NCI-H187 treated with DMSO at 0.1 percent for 48 hours (cell line): ENCODE results near the gene TOX3.

Experiments
- DNase-seq: peaks from one replicate; lab custom pipeline; 2025; lab: John Stamatoyannopoulos, UW

The TOX3 gene

GRCh38 chr16:52492789-52493357 is 54.1 kb downstream of the TOX3 start:
- DNase-seq, result no peak

- DNase-seq, result no peak
Measured at GRCh38 chr16:52491216-52491615, 55.7 kb downstream of the TOX3 start.

- DNase-seq, result no peak
Measured at GRCh38 chr16:52489894-52490293, 57.0 kb downstream of the TOX3 start.

GRCh38 chr16:52488837-52489289 is 58.1 kb downstream of the TOX3 start:
- DNase-seq, result no peak

- DNase-seq, result no peak
Measured at GRCh38 chr16:52487849-52488457, 59.0 kb downstream of the TOX3 start.

GRCh38 chr16:52480237-52480636 is 66.7 kb downstream of the TOX3 start:
- DNase-seq, result no peak

- no peak for DNase-seq
Measured at GRCh38 chr16:52476111-52476510, 70.8 kb downstream of the TOX3 start.

- no peak for DNase-seq
Measured at GRCh38 chr16:52474679-52475078, 72.3 kb downstream of the TOX3 start.

GRCh38 chr16:52473096-52473495 is 73.8 kb downstream of the TOX3 start:
- DNase-seq, result no peak

- DNase-seq, result no peak
Measured at GRCh38 chr16:52471650-52472370, 75.1 kb downstream of the TOX3 start.

- no peak for DNase-seq
Measured at GRCh38 chr16:52470585-52470984, 76.4 kb downstream of the TOX3 start.

GRCh38 chr16:52469775-52470174 is 77.2 kb downstream of the TOX3 start:
- DNase-seq, result no peak

- no peak for DNase-seq
Measured at GRCh38 chr16:52469091-52469490, 77.9 kb downstream of the TOX3 start.

GRCh38 chr16:52467753-52468152 is 79.2 kb downstream of the TOX3 start:
- DNase-seq, result no peak

GRCh38 chr16:52466994-52467393 is 79.9 kb downstream of the TOX3 start:
- DNase-seq, result no peak

GRCh38 chr16:52465711-52466267 is 81.2 kb downstream of the TOX3 start:
- DNase-seq, result no peak

GRCh38 chr16:52463904-52464303 is 83.0 kb downstream of the TOX3 start:
- DNase-seq, result no peak

GRCh38 chr16:52462816-52463215 is 84.1 kb downstream of the TOX3 start:
- DNase-seq, result no peak

- no peak for DNase-seq
Measured at GRCh38 chr16:52460639-52461178, 86.2 kb downstream of the TOX3 start.

GRCh38 chr16:52456368-52456767 is 90.6 kb downstream of the TOX3 start:
- DNase-seq, result no peak

- no peak for DNase-seq
Measured at GRCh38 chr16:52455549-52456277, 91.2 kb downstream of the TOX3 start.

- no peak for DNase-seq
Measured at GRCh38 chr16:52453644-52454043, 93.3 kb downstream of the TOX3 start.
